Activated CD8-positive, alpha-beta memory T cell treated with anti-CD3 and anti-CD28 coated beads, Interleukin-2, amount 50 U/mL, for 24 hours (primary cell): ENCODE results near the gene ASAH2.
"Not testable (repeated sequence)": the region's sequence is repeated elsewhere in the genome, so short reads cannot be mapped to it uniquely, and the experiment has no call there.

Experiments used
- DNase-seq: peaks from one replicate; pipeline ENCODE4 v3.0.0-alpha.2; 2020; ENCODE audit errors: extremely low read depth

Gene ASAH2

DNA sequence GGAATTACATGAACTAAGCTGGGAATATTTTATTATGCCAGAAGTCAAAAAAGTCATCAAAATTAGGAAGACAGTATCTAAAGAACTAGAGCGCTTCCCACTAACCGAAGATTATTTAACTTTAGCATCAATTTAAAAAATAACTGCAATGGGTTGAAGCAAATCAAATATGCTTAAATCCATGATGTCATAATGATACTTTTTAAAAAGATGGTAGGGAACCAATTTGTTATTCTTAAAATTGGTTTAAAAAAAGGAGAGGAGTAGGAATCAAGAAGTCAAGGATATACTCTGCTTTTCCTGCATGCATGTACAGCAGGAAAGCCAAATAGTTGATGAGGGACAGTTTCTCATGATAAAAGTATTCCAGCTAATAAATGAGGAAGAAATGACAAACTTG is 3.2 kb upstream of the ASAH2 start:
- DNase-seq, result no peak

DNA sequence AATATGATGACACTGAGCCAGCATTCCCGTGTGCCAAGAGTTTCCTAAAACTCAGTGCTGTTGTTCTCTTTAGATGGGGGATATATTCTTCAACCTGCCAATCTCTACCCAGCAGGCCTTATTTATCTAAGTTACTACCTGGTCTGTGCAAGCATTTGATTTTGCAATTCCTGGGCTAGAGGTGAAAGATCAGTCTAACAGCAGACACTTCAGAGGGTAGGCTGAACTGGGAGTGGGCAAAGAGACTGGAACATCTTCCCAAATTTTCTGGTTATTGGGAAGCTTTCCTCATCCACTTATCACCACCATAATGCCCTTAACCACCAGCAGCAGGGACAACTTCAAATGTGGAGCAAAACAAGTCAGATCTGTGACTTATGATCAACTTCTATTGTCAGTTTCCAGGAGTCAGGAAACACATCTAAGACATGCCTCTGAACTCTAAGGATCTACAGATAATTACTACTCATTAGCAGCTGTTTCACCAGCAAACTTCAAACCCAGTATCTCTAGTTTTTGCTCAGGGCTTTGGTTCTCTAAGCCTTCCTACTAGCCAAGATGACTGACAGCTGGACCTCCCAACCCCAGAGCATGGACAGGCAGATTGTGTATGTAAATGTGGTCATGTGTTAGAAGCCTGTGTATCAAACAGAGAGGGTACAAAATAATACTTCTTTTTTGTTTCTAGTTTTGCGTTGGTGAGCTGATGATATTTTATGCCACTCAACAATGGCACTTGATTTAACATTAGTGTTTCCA is 1.0 kb downstream of the ASAH2 start:
- no peak for DNase-seq

- no peak for DNase-seq
These were observed 2.7 kb downstream of the ASAH2 start for GRCh38 chr10:50248598-50248997.

DNA sequence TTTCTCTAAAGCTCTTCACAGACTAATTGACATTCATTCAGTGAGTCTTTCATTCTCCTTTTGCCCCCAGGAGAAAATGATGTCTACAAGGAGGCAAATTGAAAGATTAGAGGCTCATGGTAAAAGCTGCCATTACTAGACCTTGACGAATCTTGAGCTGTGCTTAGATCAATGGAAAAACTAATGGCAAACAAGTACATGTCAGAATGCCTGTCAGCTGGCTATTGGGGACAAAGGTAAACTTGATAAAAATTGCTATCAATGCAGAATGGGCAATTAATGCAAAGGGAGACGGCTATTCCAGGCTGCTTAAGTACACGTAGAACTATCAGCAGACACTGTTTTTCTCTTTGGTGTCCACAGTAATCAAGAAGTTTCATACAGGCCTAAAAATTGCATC is 3.3 kb downstream of the ASAH2 start:
- no peak for DNase-seq

GRCh38 chr10:50244201-50244600 is 7.1 kb downstream of the ASAH2 start:
- DNase-seq, result no peak

GRCh38 chr10:50242777-50243176 is 8.5 kb downstream of the ASAH2 start:
- no peak for DNase-seq

DNA sequence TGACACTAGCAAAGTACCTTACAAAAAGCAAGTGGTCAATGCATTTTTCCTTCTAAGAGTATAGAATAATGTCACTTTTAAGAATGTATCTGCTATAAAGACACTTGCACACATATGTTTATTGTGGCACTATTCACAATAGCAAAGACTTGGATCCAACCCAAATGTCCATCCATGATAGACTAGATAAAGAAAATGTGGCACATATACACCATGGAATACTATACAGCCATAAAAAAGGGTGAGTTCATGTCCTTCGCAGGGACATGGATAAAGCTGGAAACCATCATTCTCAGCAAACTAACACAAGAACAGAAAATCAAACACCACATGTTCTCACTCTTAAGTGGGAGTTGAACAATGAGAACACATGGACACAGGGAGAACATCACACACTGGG is 9.8 kb downstream of the ASAH2 start:
- DNase-seq, result not testable (repeated sequence)

DNA sequence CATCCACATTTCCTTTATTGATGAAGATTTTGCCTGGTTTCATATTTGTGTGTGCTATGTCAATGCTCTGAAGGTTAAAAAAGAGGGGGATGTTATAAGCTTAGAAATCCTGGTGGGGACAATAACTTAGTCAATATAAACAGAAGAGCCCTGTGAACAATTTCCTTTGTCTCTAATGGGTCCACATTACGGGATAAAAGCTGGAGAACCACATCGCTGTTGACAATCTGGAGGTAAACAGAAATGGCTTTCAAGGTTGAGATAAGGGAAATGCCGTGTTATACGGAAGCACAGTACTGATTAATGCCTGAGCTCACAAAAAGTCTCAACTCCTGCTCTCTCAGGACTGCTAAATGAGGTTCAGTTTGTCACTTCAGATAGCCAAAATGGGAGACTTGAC is 16.8 kb downstream of the ASAH2 start:
- DNase-seq, result no peak

GRCh38 chr10:50232261-50232639 is 19.1 kb downstream of the ASAH2 start:
- no peak for DNase-seq

- DNase-seq, result no peak
These were observed 19.6 kb downstream of the ASAH2 start for GRCh38 chr10:50231515-50232260.

- no peak for DNase-seq
These were observed 21.9 kb downstream of the ASAH2 start for GRCh38 chr10:50229460-50229859.

DNA sequence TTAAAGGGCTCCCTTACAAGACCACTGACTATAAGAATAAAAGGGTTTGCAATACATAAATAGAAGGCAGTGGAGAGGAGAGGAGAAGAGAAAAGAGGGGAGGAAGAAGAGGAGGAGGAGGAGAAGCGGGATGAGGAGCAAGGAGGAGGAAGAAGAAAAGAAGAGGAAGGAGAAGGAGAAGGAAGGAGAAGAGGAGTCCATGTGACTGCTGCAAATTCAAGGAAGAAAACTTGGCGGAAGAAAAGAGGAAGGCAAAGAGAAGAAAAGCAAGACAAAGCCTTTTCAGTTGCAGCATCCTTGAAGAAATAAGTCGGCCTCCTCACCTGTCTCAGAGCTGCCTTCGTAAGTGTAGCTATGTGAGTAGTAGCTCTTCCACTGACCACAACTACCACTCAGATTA is 22.6 kb downstream of the ASAH2 start:
- no peak for DNase-seq

DNA sequence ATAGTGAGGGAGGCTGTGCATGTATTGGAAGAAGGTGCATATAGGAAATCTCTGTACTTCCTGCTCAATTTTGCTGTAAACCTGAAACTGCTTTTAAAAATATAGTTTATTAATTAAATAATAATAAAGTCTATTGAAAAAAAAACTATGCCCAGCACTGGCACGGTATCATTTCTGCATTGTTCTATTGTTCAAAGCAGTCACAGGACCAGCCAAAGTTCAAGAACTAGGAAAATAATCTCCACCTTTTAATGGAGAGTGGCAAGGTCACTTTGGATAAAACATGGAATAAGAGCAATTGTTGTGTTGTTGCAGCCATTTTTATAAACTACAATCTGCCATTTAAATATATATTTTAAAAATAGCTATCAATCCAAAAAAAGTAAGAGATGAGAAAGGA is 24.7 kb downstream of the ASAH2 start:
- DNase-seq, result no peak

DNA sequence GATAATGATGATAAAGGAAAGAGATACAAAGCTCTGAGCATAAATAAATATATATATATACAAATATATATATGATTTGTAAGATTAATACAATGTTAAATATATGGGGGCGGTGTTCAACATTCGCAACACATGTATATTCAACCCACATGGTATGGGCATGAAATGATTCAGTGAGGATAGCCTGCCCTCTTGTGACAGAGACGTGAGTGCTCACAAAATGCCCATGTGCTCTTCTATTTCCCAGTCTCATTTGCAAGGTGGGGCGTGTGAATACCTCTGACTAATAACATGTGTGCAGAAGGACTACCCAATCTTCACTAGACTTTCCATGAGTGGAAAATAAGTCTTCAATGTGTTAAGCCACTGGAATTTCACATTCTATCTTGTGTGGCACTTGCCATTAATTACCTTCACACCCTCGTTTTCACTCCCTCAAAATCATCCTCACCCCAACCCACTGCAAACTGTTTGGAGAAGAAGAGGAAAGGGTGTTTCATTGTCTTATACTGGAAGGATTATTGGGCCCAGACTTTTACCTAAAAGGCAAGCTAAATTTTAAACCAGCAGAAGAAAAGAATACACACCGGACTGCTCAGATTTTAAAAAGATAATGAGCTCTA is 26.9 kb downstream of the ASAH2 start:
- DNase-seq, result no peak

- no peak for DNase-seq
These were observed 29.1 kb downstream of the ASAH2 start for GRCh38 chr10:50222199-50222598.

- DNase-seq, result no peak
These were observed 29.8 kb downstream of the ASAH2 start for GRCh38 chr10:50221470-50221869.

DNA sequence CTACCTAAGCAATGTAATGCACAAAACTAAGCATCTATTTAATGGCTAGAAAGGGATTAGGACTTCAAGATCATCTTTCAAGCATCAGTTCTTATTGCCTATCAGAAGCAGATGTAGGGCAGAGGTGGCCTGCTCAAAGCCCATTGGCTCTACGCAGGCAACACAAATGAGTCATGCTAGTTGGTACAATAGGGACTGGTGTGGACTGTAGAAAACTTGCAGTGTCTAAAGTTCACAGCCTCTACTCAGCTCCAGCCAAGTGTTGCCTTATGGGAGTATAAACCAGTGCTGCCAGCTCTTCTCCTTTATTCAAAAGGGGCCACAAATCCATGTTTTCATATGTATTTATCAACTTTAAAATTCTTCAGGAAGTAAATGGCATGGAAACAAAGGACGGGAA is 31.7 kb downstream of the ASAH2 start:
- no peak for DNase-seq

- no peak for DNase-seq
These were observed 32.1 kb downstream of the ASAH2 start for GRCh38 chr10:50219200-50219599.

GRCh38 chr10:50216894-50217293 is 34.4 kb downstream of the ASAH2 start:
- DNase-seq, result no peak

DNA sequence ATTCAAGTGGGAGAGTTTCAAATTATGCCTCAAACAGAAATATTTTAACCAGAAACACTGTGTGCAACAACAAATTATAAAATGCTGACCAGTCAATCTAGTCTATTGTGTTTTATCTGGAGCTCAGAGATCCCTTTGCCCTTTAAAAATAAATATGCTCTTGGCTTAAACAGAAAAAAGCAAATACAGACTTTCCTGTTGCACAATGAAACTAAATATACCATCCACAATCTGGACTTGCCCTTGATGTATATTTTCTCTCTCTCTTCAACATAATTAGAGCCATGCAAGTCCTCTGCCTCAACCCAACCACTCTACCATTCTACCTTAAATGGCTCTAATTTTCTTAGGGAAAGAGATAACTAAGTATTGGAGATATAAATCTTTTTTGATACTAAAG is 34.9 kb downstream of the ASAH2 start:
- DNase-seq, result no peak

DNA sequence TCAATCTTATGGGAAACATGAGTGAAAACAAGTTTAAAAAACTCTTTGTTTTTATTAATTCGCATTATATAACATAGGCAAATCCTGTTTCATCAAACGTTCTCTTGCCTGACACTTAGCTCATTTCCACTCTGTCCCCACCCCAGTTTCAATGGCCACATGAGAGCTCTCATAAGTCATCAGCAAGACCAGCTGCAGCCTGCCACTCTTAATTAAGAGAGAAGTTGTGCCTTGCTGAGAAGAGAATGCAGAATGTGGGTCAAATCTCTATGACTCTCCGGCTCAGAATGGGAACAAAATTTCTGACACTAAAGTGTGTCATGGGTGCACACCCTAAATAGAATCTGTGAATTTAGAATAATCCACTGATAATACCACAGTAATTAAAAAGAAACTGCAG is 39.6 kb downstream of the ASAH2 start:
- DNase-seq, result no peak

DNA sequence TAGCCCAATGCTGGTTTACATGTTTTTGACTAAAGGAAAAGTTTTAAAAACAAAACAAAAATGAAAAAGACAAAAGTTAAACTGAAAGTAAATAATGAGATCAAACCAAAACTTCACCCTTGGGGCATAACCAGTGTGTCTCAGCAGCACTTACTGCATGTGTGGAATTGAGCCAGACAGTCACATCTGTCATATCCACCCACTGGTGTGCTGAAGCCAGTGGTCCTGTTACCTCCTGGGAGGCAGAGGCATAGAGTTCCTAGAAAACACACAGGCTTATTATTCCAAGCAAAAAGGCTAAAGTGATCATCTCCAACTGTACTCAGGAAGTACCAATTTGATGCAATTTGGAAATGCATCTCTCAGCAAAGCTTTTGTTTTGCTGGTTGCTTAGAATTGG is 40.4 kb downstream of the ASAH2 start:
- DNase-seq, result no peak
